Stimulated activated CD8-positive, alpha-beta memory T cell treated with anti-CD3 and anti-CD28 coated beads, Interleukin-15, amount 100 ng/mL, for 4 hours (primary cell): ENCODE measurements around the gene MAP1LC3B2.
"Not testable (repeated sequence)": the region's sequence is repeated elsewhere in the genome, so short reads cannot be mapped to it uniquely, and the experiment has no call there.

Source experiments
- DNase-seq, 2 donors: peaks; one replicate each; pipeline ENCODE4 v3.0.0-alpha.2; 2020; ENCODE audit warnings: low read depth in 2 of 2

Gene MAP1LC3B2

DNA sequence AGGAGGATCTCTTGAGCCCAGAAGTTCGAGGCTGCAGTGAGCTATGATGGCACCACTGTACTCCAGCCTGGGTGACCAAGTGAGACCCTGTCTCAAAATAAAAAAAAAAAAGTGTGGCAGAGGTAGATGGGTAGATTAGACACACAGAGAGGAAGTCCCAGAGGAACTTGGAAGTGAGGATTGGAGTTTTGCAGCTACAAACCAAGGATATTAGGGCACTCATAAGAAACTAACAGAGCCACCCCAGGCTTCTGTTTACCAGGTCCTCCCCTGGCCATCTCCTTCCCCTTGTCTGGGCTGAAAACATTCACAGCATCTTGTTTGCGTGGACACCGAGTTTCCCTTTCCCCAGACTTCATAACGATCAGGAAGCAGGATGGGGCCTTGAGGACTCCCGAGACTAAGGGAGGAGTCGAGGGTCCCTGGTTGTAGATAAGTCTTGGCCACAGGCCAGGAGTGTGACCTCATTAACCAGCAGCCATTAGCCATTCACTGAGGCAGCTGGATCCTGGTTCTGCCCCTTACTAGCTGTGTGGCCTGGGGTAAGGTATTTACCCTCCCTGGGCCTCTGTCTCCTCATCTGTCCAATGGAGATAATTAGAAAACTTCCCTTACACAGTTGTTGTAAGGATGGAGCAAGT, 2.1 kb downstream of the MAP1LC3B2 start:
- no peak for DNase-seq

- DNase-seq: no peak
Observed at GRCh38 chr12:116562090-116562489, 2.9 kb downstream of the MAP1LC3B2 start.

- no peak for DNase-seq
Observed at GRCh38 chr12:116563262-116563661, 4.1 kb downstream of the MAP1LC3B2 start.

- no peak for DNase-seq
Observed at GRCh38 chr12:116564080-116564479, 4.9 kb downstream of the MAP1LC3B2 start.

- DNase-seq: not testable (repeated sequence)
Observed at GRCh38 chr12:116565221-116565620, 6.0 kb downstream of the MAP1LC3B2 start.

GRCh38 chr12:116565963-116566362, 6.8 kb downstream of the MAP1LC3B2 start:
- DNase-seq: no peak

DNA sequence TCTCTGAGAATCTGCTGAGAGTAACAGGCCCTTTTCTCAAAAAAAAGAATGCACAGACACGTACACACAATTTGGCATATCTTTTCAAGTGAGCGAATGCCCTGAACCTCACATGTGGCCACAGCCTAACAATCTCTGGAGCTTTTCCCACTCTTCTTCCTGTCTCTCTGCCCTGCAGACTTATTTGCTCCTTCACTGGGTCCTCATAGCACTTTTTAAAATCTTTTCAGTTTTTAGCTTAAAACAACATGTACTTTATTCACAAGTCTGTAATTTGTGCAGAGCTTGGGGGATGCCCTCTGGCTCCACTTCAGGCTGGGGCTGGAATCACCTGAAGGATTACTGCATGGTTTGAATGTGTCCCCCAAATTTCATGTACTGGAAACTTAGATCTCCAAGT, 9.0 kb downstream of the MAP1LC3B2 start:
- DNase-seq: no peak

DNA sequence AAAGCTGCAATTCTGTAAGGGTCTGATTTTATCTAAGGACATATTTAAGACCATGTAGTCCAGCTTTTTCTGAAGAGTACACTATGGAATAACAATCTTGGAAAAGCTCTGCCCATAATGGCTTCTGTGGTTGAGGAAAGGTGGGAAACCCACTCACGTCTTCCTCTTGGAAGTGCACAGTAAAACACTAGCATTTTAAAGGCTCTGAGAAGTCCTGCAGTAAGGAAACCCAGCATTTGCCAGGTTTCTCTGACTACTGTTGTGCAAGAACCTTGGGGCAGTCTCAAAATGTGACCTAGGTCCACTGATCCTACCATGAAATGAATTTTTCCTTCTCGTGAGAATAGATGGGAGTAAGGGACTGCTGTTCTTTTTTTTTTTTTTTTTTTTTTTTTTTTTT, 11.9 kb downstream of the MAP1LC3B2 start:
- DNase-seq: no peak

DNA sequence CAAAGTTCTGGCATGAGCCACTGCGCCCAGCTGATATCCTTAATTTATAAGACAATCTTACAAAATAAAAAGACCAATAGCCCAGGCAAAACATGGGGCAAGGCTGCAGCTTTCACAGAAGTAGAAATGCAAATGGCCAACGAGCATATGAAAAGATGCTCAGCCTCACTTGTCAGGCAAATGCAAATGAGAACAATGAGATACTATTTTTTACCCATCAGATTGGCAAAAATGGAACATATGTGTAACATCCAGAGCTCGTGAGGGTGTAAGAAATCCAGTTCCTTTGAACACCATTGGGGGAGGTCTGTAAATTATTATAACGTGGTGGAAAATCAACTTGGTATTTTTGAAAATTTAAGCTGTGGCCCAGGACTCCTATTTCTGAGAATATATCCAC, 14.6 kb downstream of the MAP1LC3B2 start:
- DNase-seq: no peak

- not testable (repeated sequence) for DNase-seq
Observed at GRCh38 chr12:116575754-116576153, 16.6 kb downstream of the MAP1LC3B2 start.

DNA sequence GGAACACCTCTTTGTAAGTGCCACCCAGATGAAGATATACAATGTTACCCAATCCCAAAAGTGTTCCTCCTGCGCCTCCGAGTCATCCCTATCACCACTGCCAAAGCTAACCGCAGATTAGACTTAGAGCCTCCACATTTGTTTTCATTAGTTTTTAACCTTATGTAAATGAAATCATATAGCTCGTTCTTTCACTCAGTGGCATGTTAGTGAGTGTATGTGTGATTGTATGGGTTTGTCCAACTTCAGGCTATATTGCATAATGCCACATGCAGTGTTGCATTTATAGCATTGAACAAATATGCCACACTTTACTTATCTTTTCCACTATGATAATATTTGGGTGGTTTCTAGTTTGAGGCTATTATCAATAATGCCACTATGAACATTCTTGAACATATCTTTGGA, 18.0 kb downstream of the MAP1LC3B2 start:
- no peak for DNase-seq

DNA sequence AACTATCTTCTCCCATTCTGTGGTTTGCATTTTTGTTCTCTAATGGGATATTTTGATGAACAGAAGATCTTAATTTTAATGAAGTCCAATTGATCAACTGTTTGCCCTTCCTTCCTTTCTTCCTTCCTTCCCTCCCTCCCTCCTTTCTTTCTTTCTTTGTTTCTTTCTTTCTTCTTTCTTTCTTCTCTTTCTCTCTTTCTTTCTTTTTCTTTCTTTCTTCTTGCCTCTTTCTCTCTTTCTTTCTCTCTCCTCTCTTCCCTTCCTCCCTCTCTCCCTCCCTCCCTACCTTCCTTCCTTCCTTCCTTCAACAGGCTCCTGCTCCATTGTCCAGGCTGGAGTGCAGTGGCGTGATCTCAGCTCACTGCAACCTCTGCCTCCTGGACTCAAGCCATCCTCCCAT, 18.9 kb downstream of the MAP1LC3B2 start:
- no peak for DNase-seq

DNA sequence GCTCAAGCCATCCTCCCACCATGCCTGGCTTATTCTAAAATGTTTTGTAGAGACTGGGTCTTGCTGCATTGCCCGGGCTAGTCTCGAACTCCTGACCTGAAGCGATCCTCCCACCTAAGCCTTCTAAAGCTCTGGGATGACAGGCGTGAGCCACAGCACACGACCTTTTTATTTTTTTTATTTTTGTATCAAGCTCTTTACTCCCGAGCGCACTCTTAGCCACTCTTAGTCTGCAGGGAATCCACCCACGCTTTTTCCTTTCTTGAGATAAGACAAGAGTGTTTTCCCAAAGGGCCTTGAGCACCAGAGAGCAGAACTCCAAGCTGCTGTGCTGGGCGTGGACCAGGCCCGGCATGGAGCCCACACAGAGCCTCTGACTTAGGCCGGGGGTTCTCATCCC, 23.4 kb downstream of the MAP1LC3B2 start:
- DNase-seq: no peak

DNA sequence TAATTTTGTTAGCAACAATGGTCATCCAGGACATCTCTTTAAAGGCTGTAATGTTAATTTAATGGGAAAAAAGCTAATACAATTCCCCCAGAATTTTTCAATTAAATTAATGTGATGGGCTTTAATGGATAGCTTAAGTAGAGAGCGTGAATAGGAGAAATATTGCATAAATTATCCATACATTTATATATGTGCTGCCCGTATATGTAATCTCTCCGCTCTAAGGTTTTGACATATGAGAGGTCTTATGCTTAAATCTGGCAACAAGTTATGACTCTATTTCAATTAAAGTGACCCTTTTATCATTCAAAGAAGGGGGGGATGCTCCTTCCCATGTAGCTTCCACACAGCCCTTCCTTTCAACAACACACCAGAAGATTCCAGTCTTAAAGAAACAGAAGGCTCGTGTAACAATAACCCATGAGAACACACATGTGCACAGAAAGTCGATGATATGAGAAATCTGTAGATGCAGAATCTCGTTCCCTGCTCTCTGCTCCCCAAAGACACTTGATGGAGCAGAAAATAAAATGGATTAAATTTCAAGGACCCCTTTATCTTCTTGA, 24.0 kb downstream of the MAP1LC3B2 start:
- DNase-seq: no peak

DNA sequence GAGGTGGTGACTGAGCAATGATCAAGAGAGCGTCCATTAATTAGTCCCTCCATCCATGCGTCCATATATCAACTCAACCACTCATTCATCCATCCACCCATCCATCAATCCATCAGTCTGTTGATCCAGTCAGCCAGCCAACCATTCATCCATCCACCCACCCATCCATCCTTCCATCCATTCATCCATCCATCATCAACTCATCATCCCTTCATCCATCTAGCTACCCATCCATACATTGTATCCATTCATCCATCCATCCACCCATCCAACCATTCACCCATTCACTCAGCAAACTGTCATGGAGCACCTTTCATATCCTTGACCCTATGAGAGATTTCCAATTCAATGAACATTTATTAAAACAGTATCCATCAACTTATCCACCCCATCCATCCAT, 28.1 kb downstream of the MAP1LC3B2 start:
- DNase-seq: no peak

- no peak for DNase-seq
Observed at GRCh38 chr12:116588390-116589028, 29.3 kb downstream of the MAP1LC3B2 start.

DNA sequence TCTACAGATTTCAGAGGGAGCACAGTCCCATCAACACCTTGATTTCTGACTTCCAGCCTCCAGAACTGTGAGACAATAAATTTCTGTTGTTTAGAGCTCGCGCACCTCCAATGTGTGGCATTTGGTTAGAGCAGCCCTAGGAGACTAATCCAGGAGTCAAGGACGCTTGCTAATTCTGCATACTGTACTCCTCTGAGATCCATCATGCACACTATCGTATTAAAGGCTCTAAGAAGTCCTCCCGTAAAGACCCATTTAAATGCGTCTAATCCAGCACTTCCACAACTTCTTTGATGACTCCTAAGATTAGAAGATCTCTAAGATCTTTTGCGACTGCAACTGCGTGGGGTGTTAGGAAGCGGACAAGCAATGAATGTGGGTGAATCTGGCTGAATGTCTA, 30.4 kb downstream of the MAP1LC3B2 start:
- no peak for DNase-seq

DNA sequence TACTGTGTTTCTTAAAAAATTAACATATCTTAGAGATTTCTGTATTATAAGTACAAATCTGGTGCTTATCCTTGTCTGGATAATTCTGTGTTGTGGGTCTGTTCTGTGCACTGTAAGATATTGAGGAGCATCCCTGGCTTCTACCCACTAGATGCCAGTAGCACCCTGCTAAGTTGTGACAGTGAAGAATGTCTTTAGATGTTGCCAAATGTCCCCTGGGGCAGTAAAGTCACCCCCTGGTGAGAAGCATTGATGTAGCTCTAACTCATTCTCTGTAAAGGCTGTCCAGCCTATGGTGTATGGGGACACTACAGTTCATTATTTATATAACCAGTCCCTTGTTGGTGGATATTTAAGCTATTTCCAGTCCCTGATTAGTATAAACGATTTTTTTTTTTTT, 31.4 kb downstream of the MAP1LC3B2 start:
- no peak for DNase-seq

DNA sequence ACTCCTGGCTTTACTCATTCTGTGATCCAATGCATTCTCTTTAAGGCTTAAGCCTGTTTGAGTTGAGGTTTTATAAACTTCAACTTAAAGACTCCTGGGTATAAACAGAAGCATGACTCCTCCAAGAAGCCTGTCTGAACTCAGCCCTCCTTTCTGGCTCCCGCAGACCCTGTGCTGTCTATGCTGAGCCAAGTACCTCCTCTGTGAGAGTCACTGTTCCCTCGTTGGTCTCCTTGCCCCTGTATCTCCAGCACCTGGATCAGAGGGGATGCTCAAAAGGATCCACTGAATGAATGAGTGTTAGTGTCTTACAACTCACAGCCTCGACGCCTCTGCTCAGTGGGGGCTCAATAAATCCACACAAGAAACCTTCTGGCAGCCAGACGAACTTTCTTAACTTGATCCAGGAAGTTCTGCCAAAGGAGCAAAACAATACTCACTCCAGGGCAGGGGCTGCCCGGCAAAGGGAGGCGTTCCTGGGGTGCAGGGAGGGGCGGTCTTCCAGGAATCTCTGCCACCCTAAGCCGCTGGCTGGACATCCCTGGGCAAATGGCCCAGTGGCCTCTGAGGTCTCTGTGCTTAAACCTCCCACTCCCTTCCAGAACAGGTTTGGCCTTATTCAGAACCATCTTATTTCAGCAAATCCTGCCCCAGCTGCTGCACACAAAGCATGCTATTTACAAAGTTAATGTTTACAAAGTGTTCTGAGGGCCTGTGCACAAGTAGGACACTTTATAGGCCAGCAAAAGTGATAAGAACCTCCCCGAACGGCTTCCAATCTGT, 32.9 kb downstream of the MAP1LC3B2 start:
- no peak for DNase-seq

GRCh38 chr12:116592731-116593130, 33.5 kb downstream of the MAP1LC3B2 start:
- DNase-seq: no peak

- peak in 1 of 2 donors; percentile 8 for DNase-seq
Observed at GRCh38 chr12:116594325-116595038, 35.3 kb downstream of the MAP1LC3B2 start.

DNA sequence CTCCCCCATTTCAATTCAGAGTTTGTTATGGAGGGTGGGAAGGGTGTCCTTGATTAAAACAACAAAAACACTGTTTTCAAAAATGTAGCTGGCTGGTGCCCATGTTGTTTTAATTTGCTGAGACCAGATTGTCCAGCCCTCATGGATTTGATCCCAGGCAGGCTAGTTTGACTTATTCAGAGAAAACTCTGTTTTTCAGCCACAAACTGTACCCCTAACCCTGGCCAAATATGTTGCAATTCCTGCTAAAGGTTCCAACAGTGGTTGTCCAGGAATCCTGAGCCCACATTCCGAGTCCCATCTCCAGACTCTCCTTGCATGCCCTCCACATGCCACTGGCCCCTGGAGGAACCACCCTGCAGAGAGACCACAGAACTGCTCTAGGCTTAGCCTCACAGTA, 36.0 kb downstream of the MAP1LC3B2 start:
- no peak for DNase-seq
